Trophoblast cell (in vitro differentiated cells and primary cell): ENCODE measurements around the gene SEPTIN10.

Source experiments
- DNase-seq, 2 donors: peaks; one replicate each; pipeline ENCODE4 v3.0.0-alpha.2; 2016
- H2AFZ ChIP-seq: 2 replicates; pipeline ENCODE4 v1.6.1; 2013; ENCODE audit warnings: low read length, moderate library complexity, mild to moderate bottlenecking; ENCODE audit not compliant: insufficient read depth, poor library complexity
- H2AK5ac ChIP-seq: 2 replicates; pipeline ENCODE4 v1.6.1; 2013; ENCODE audit warnings: mild to moderate bottlenecking, low read length
- H2BK120ac ChIP-seq: 2 replicates; pipeline ENCODE4 v1.6.1; 2013; ENCODE audit warnings: low read length, mild to moderate bottlenecking, moderate library complexity; ENCODE audit not compliant: insufficient read depth, poor library complexity
- H2BK12ac ChIP-seq: 2 replicates; pipeline ENCODE4 v1.6.1; 2013; ENCODE audit warnings: mild to moderate bottlenecking, low read length, moderate library complexity
- H2BK5ac ChIP-seq: 2 replicates; pipeline ENCODE4 v1.6.1; 2013; ENCODE audit warnings: low read length, low read depth, moderate library complexity, mild to moderate bottlenecking; ENCODE audit not compliant: poor library complexity
- H3K14ac ChIP-seq: 2 replicates; pipeline ENCODE4 v1.6.1; 2013; ENCODE audit warnings: mild to moderate bottlenecking, low read length
- H3K18ac ChIP-seq: 2 replicates; pipeline ENCODE4 v1.6.1; 2013; ENCODE audit warnings: mild to moderate bottlenecking, low read length
- H3K23ac ChIP-seq: 2 replicates; pipeline ENCODE4 v1.6.1; 2013; ENCODE audit warnings: low read length
- H3K27ac ChIP-seq: 2 replicates; pipeline ENCODE4 v1.5.1; 2013; ENCODE audit warnings: low read depth, mild to moderate bottlenecking, inconsistent platforms, low read length, moderate library complexity
- H3K27me3 ChIP-seq: 2 replicates; pipeline ENCODE4 v1.6.1; 2013; ENCODE audit warnings: inconsistent platforms, mild to moderate bottlenecking, low read length, moderate library complexity; ENCODE audit not compliant: insufficient read depth
- H3K36me3 ChIP-seq, 2 experiments: 1 replicate in 1 of 2; 2 replicates in 1 of 2; pipeline ENCODE4 v1.6.1; 2013; ENCODE audit warnings: low read length in 2 of 2, mild to moderate bottlenecking in 2 of 2, moderate library complexity in 1 of 2; ENCODE audit not compliant: insufficient read depth in 2 of 2, control insufficient read depth in 1 of 2
- H3K4ac ChIP-seq: 2 replicates; pipeline ENCODE4 v1.6.1; 2013; ENCODE audit warnings: low read depth, mild to moderate bottlenecking, low read length, moderate library complexity
- H3K4me1 ChIP-seq, 2 experiments: 1 replicate in 1 of 2; 2 replicates in 1 of 2; pipeline ENCODE4 v1.6.1; 2013; ENCODE audit warnings: low read length in 2 of 2, mild to moderate bottlenecking in 2 of 2, moderate library complexity in 1 of 2; ENCODE audit not compliant: insufficient read depth in 2 of 2, control insufficient read depth in 1 of 2
- H3K4me2 ChIP-seq: 2 replicates; pipeline ENCODE4 v1.6.1; 2013; ENCODE audit warnings: inconsistent platforms, mild to moderate bottlenecking, low read length, moderate library complexity
- H3K4me3 ChIP-seq: 2 replicates; pipeline ENCODE4 v1.5.1; 2013; ENCODE audit warnings: mild to moderate bottlenecking, low read depth, low read length, inconsistent platforms
- H3K79me1 ChIP-seq: one replicate; pipeline ENCODE4 v1.6.1; 2013; ENCODE audit warnings: low read length
- H3K79me2 ChIP-seq: 2 replicates; pipeline ENCODE4 v1.6.1; 2013; ENCODE audit warnings: low read length, mild to moderate bottlenecking; ENCODE audit not compliant: control insufficient read depth, insufficient read depth, poor library complexity
- H3K9ac ChIP-seq: 2 replicates; pipeline ENCODE4 v1.6.1; 2013; ENCODE audit warnings: mild to moderate bottlenecking, low read length
- H3K9me3 ChIP-seq: 2 replicates; pipeline ENCODE4 v1.6.1; 2013; ENCODE audit warnings: low read depth, mild to moderate bottlenecking, control low read depth, inconsistent platforms, low read length; ENCODE audit not compliant: insufficient read depth
- H4K12ac ChIP-seq: 2 replicates; pipeline ENCODE4 v1.6.1; 2013; ENCODE audit warnings: low read depth, mild to moderate bottlenecking, low read length, moderate library complexity
- H4K8ac ChIP-seq: 2 replicates; pipeline ENCODE4 v1.6.1; 2013; ENCODE audit warnings: low read depth, mild to moderate bottlenecking, low read length, moderate library complexity
- H4K91ac ChIP-seq: one replicate; pipeline ENCODE4 v1.6.1; 2013; ENCODE audit warnings: low read depth, mild to moderate bottlenecking, low read length, moderate library complexity
- WGBS: extraction: QIAGEN DNeasy Blood & Tissue Kit; methylation state at CpG from one replicate; pipeline ENCODE4 v1.1.7; 2013; ENCODE audit warnings: missing lambda C conversion rate; ENCODE audit not compliant: insufficient read length, insufficient coverage; ENCODE audit errors: extremely low coverage; 5-methylcytosine and 5-hydroxymethylcytosine counted together

The SEPTIN10 gene

DNA sequence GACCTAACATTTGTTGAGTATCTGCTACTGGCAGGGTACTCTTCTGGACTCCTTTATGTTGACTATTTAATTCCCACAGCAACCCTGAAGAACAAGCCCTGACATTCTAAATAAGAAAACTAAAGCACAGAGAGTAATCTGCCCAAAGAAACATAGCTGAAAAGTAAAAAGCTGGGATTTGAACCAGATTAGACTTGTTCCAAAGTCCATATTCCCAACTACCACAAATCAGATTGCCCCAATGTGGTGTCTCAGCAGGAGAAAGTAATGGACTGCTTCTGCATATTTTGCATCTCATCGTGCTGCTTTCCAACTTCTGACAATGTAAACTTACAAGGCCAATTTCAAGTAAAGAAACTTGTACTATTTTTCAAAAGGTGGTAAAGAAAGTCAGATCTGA lies 56.5 kb downstream of the SEPTIN10 start:
- Histone ChIP-seq H3K18ac (no peak overlapping the region), H2BK12ac (no peak overlapping the region), H3K79me1 (peaks cover 1% of the 10 kb centered on the region), H2BK120ac (no peak overlapping the region), H3K9ac (no peak overlapping the region), H3K27ac (no peak overlapping the region), H3K14ac (no peak overlapping the region), H3K4me2 (no peak overlapping the region), H3K27me3 (no peaks in the 10 kb centered on the region), H3K4me1 (peaks cover 8 to 11% of the 10 kb centered on the region in 2 experiments), H2BK5ac (no peak overlapping the region), H3K9me3 (no peaks in the 10 kb centered on the region), H4K91ac (no peak overlapping the region), H3K4me3 (no peak overlapping the region), H4K8ac (no peak overlapping the region), H4K12ac (no peak overlapping the region), H3K4ac (no peak overlapping the region), H3K79me2 (no peaks in the 10 kb centered on the region), H2AFZ (no peak overlapping the region), H3K36me3 (peaks cover 11 to 24% of the 10 kb centered on the region in 2 experiments), H3K23ac (no peak overlapping the region), H2AK5ac (no peak overlapping the region)
- DNase-seq = no peak
- WGBS = no CpG with 5 or more reads among the region's 1 CpG

DNA sequence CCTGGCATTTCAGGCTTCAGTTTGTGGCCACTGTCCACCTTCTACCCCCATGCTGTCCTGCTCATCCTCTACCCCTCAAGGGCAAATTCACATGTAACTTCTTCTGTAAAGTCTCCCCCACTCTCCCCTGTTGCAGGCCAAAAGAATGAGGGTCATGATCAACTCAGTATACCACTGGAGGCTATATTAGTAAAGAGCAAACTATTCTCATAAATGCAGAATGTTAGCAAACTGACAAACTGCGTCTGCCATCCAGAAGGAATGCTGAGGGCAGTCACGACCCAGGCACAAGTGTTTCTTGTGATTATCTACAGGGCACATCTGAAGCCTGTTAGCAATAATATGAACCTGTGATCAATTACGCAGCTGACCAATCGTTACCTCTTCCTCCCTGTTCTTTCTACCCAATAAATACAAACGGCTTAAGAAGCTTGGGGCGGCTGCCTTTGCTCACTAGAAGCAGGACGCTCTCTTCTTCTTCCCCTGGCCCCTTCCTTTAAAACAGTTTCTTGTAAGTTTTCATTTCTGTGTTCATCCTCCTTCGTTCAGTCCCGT lies 58.3 kb downstream of the SEPTIN10 start:
- no peaks in the 10 kb centered on the region for H3K27me3 ChIP-seq
- H3K79me2 ChIP-seq = no peaks in the 10 kb centered on the region
- H3K4me3 ChIP-seq = no peak overlapping the region
- no peak overlapping the region for H2BK120ac ChIP-seq
- H3K79me1 ChIP-seq = peaks cover 1% of the 10 kb centered on the region
- no peak overlapping the region for H3K14ac ChIP-seq
- H4K91ac ChIP-seq = no peak overlapping the region
- H3K4me1 ChIP-seq = peaks cover 8 to 9% of the 10 kb centered on the region in 2 experiments
- no peak overlapping the region for H3K27ac ChIP-seq
- WGBS = no CpG with 5 or more reads among the region's 9 CpGs
- H2AK5ac ChIP-seq = no peak overlapping the region
- no peak overlapping the region for H3K18ac ChIP-seq
- H2AFZ ChIP-seq = no peak overlapping the region
- no peak overlapping the region for H4K12ac ChIP-seq
- H3K4me2 ChIP-seq = no peak overlapping the region
- no peak overlapping the region for H3K4ac ChIP-seq
- DNase-seq = peak; percentile 52 to 83
- H3K9me3 ChIP-seq = no peaks in the 10 kb centered on the region
- H3K9ac ChIP-seq = no peak overlapping the region
- H4K8ac ChIP-seq = no peak overlapping the region
- no peak overlapping the region for H2BK5ac ChIP-seq
- no peak overlapping the region for H3K23ac ChIP-seq
- no peak overlapping the region for H2BK12ac ChIP-seq
- H3K36me3 ChIP-seq = peaks cover 12 to 29% of the 10 kb centered on the region in 2 experiments

DNA sequence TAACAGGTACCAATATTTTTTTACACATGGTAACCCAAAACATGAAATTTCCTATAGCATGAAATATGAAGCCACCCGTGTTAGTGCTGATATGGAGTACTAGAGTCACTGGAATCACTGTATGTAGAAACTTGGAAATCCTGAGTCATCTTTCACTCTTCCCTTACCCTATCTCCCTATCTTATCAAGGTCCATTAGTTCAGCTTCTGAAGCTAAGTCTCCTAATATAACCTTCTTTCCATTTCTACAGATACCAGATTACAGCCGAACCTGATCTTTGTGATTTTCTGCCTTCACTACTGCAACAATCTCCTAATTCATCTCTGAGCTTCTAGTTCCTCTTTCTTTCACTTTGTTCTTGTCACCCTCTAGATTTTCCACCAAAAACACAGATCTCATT lies 59.0 kb downstream of the SEPTIN10 start:
- Histone ChIP-seq H3K4me1 (peaks cover 8 to 9% of the 10 kb centered on the region in 2 experiments), H3K9ac (no peak overlapping the region), H2BK5ac (no peak overlapping the region), H2AK5ac (no peak overlapping the region), H3K4ac (no peak overlapping the region), H4K12ac (no peak overlapping the region), H3K4me2 (no peak overlapping the region), H4K91ac (no peak overlapping the region), H2BK12ac (no peak overlapping the region), H3K23ac (no peak overlapping the region), H2BK120ac (no peak overlapping the region), H3K36me3 (peaks cover 12 to 27% of the 10 kb centered on the region in 2 experiments), H4K8ac (no peak overlapping the region), H3K27me3 (no peaks in the 10 kb centered on the region), H2AFZ (no peak overlapping the region), H3K79me2 (no peaks in the 10 kb centered on the region), H3K18ac (no peak overlapping the region), H3K79me1 (peaks cover 1% of the 10 kb centered on the region), H3K9me3 (no peaks in the 10 kb centered on the region), H3K4me3 (no peak overlapping the region), H3K14ac (no peak overlapping the region), H3K27ac (no peak overlapping the region)
- peak; percentile 9 to 74 for DNase-seq
- no CpG with 5 or more reads among the region's 2 CpGs for WGBS

DNA sequence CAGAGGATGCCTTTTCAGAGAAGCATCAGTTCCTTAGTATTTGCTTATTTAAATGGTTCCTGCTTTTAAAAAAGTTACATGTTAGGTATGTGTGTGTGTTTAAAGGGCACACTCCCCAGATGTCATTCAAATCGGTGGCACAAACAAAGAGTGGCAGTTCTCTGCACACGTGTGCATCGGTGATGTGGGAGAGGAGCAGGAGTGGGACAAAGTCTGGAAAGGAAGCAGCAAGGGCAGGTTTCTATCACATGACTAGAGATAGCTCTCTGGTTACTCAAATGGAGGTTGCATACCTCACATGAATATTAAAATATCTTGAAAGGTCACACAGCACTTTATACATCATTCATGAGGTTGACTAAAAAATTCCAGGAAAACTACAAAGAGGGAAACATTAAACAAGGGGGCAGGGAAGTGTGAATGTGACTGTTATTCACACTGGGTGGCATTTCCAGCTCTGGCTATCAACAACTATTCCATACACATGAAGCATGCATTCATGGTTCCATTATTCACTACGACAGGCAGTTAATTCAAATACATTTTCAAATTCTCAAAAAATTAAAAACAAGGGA lies 64.7 kb downstream of the SEPTIN10 start:
- Histone ChIP-seq H3K27me3 (no peaks in the 10 kb centered on the region), H2BK5ac (no peak overlapping the region), H3K18ac (no peak overlapping the region), H3K27ac (no peak overlapping the region), H3K23ac (no peak overlapping the region), H4K91ac (no peak overlapping the region), H3K36me3 (peaks cover 13 to 25% of the 10 kb centered on the region in 2 experiments), H2AK5ac (no peak overlapping the region), H3K4me1 (no peaks in the 10 kb centered on the region), H3K4me3 (no peak overlapping the region), H4K12ac (no peak overlapping the region), H3K4me2 (no peak overlapping the region), H3K14ac (no peak overlapping the region), H3K4ac (no peak overlapping the region), H2AFZ (no peak overlapping the region), H3K9ac (no peak overlapping the region), H4K8ac (no peak overlapping the region), H3K79me2 (no peaks in the 10 kb centered on the region), H2BK12ac (no peak overlapping the region), H3K79me1 (peaks cover 1% of the 10 kb centered on the region), H2BK120ac (no peak overlapping the region), H3K9me3 (no peaks in the 10 kb centered on the region)
- WGBS = no CpG with 5 or more reads among the region's 4 CpGs
- DNase-seq = no peak
